SKM-1 treated with dmso at 0.1 percent for 144 hours (cell line): ENCODE measurements around the gene ATP6V1F.

Experiments used
- DNase-seq: peaks from one replicate; lab custom pipeline; 2025; ENCODE audit not compliant: unreplicated experiment; lab: John Stamatoyannopoulos, UW

ATP6V1F gene

DNA sequence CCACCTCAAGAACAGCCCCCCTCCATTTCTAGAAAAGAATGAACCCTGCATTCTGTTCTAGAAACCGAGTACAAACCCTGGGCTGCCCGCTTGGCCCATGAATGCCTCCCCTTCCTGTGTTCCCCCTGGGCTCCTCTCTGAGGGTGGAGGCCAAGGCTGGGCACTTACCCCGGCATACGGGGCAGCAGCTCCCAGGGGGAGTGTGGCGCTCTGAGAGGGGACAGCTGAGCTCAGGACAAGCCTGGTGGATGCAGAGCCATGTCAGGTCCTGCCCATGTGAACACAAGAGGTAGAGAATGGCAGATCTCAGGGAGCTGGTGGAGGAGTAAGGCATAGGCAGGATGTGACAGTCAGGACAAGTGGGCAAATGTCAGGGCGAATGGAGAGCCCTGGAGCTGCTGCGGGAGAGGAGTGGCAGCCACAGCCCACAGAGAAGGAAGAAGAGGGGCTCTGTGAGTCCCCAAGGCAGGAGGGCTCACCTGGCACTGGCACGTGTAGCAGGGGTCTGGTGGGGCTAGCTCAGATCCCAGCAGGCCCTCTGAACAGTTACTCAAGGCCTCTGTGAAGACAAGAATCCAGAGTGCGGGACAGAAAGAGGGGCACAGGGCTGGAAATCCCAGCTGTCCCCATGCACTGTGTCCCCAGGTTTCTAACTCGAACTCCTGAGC is 18.9 kb downstream of the ATP6V1F start:
- no peak for DNase-seq

- DNase-seq, result no peak
Measured at GRCh38 chr7:128882134-128882533, 19.5 kb downstream of the ATP6V1F start.

GRCh38 chr7:128883622-128884448 is 21.2 kb downstream of the ATP6V1F start:
- peak; percentile 56 for DNase-seq

DNA sequence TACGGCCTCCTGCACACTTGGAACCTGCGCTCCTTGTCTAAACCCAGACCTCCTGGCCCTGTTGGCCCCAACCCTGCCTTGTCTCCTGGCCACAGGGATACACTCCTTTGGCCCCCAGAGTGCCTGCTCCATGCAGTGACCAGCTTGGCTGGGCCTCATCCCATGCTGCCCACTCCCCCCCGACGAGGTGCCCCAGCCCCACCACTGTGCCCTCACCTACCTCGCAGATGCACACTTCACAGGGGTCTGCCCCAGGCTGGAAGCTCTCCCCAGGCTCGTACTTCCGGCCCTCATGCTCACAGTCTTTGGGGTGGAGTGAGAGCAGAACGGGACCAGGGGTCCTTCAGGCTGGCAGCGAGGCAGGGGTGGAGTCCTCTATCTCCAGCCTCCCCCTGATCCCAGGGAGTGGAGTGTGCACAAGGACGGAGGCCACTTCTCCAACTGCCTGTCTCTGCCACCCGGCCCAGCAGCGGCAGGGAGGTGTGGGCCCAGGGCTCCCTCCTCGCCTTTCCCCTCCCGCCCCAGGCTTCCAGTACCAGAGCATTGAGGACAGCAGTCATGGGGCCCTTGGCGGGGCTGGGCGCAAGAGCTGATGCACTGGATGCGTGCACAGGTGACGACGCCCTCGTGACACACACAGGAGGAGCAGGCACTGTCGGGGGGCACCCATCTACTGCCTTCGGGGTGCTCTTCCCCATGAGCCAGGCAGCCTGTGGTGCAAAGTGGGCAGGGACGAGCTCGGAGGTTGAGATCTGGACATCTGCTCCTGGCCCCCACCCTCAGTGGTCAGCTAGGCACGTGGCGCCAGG is 22.1 kb downstream of the ATP6V1F start:
- DNase-seq, result no peak

- no peak for DNase-seq
Measured at GRCh38 chr7:128885370-128886187, 22.9 kb downstream of the ATP6V1F start.

GRCh38 chr7:128886391-128887168 is 23.9 kb downstream of the ATP6V1F start:
- DNase-seq, result no peak

DNA sequence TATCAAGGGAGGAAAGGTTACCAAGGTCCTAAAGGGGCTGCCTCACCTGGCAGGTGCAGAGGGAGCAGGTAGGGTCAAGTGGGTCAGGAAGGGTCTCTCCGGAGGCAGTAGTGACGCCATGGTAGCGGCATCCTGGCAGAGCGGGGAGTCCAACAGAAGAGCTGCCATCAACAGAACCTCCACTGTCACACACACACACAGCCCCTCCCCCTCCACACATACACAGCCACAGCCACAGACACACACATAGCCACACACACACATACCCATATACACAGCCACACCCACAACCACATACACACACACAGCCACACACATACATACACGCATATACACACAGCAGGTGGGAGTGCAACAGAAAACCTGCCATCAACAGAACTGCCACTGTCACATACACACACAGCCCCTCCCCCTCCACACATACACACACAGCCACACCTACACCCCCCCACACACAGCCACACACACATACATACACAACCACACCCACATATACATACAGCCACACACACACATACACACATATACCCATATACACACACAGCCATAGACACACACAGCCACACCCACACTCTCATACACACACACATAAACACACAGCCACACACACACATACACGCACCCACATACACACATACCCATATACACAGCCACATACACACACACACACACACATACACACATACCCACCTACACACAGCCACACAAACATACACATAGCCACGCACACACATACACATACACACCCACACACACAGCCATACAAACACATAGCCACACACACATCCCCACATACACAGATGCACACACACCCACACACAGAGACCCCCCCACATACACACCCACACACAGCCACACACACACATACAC is 24.7 kb downstream of the ATP6V1F start:
- no peak for DNase-seq

DNA sequence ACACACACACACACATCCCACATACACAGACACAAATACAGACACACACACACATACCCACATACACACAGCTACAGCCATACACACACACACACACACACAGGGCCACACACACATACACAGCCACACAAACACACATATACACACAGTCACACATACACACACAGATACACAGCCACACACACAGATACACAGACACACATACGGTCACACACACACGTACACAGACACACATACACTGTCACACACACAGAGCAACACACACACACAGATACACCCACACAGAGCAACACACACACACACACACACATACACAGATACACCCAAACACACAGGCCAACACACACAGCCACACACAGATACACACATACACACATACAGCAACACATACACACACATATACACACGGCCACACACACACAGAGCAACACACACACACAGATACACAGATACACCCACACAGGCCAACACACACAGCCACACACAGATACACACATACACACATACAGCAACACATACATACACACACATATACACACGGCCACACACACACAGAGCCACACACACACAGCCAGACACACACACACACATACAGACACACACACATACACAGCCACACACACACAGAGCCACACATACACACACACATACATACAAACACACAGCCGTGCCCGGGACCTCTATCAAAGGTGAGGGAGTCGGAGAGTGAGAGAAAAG is 25.5 kb downstream of the ATP6V1F start:
- DNase-seq, result no peak

- no peak for DNase-seq
Measured at GRCh38 chr7:128888756-128889095, 26.1 kb downstream of the ATP6V1F start.

DNA sequence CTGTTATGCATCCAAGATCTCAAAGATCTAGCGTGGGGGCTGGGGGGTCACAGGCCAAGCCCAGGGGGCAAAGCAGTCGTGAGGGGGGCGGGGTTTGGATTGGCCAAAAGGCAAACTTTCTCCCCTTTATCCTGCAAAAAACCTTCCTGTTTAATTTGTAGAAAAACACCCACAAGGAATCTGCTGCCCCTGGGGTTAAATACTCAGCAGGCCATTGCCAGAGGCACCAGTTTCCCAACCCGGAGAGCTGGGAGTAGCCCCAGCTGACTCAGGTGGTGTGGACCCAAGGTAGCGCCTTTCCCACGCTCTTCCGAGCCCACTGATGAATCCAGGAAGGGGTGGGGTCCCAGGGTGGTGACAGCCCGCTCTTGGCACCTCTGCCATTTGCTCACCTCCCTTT is 26.5 kb downstream of the ATP6V1F start:
- DNase-seq, result no peak

DNA sequence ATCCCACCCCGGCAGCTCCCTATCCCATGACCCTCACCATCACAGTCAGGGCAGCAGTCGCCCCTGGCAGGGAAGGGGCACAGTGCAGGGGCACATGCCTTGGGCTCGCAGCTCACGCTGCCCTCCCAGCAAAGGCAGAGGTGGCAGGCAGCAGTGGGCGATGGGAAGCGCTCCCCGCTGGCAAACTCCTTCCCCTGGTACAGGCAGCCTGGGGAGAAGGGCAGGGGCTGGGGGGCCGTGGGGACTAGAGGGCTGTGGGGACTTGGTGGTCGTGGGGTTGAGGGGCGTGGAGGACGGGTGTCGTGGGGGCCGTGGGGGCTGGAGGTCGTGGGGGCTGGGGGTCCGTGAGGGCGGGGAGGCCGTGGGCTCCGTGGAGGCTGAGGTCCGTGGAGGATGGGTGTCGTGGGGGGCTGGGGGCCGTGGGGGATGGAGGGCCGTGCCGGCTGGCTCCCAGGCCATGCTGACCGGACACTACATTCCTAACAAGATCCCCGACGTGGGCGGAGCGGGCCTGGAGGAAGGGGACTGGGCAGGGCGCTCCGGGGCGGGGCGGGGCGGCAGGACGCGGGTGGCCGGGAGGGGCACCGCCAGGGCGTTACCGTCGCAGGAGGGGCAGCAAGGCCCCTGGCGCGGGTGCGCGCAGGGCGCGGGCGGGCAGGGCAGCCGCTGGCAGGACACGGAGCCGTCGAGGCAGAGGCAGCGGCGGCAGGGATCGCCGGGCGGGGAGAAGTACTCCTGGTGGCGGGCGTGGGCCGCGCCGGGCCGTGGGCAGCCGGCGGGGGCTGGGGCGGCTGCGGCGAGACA is 27.9 kb downstream of the ATP6V1F start:
- no peak for DNase-seq

- no peak for DNase-seq
Measured at GRCh38 chr7:128891110-128891941, 28.7 kb downstream of the ATP6V1F start.

DNA sequence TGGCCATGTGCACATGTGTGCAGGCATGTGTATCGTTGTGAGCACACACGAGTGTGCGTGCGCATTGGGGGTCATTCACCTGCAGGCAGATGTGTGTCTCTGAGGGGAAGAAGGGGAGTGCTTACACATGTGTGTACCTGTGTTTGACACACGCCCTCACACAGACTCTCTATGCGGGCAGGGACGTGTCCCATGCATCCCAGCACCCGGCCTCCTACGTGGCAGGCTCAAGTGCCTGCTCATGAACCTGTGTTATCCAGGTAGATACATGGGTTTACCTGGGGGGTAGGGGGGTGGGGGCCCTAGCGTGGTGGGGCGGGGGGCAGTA is 29.2 kb downstream of the ATP6V1F start:
- no peak for DNase-seq

- DNase-seq, result no peak
Measured at GRCh38 chr7:128892521-128893250, 30.0 kb downstream of the ATP6V1F start.

- no peak for DNase-seq
Measured at GRCh38 chr7:128893251-128894100, 30.8 kb downstream of the ATP6V1F start.

- DNase-seq, result no peak
Measured at GRCh38 chr7:128894101-128894440, 31.4 kb downstream of the ATP6V1F start.
